IMR-90 (cell line): Measurements from ENCODE around the gene RSPH9. TPM values are rescaled to one million over a fixed set of nuclear protein-coding genes. Genes with fewer than 3 reads are reported as not detected.

Experiments used
- ATAC-seq: fragments of 200-7000 bp; cut with Tn5 transposase; 2 replicates; pipeline ENCODE4 v1.9.1; 2020; ENCODE audit warnings: low read depth, mild to moderate bottlenecking, moderate library complexity
- BruUV-seq: library from RNA; stranded (reverse); fragments of 400-500 nt; replicated peaks from 2 replicates; lab custom pipeline; 2021; lab: Mats Ljungman, UMichigan
- CTCF ChIA-PET: fragments of 300-600 bp; formaldehyde crosslinking; extraction: SDS; loops from one replicate; lab custom pipeline; 2021; ENCODE audit warnings: antibody characterized with exemption; lab: Yijun Ruan, JAX
- POLR2A ChIA-PET: fragments of 300-600 bp; sonication (Branson Sonifier 250); formaldehyde crosslinking; loops from one replicate; lab custom pipeline; 2022; ENCODE audit warnings: antibody characterized with exemption; ENCODE audit not compliant: unreplicated experiment; lab: Charles Lee
- DNase-seq: peaks from one replicate; pipeline ENCODE4 v3.0.0; 2013
- H2AFZ ChIP-seq: replicated peaks from 2 replicates; pipeline ENCODE3; 2013; ENCODE audit warnings: low read length, mild to moderate bottlenecking; ENCODE audit not compliant: poor library complexity
- H2AK5ac ChIP-seq: 2 replicates; pipeline ENCODE4 v1.6.1; 2013; ENCODE audit warnings: low read depth, low read length, inconsistent platforms
- H2AK9ac ChIP-seq: replicated peaks from 2 replicates; pipeline ENCODE3; 2013; ENCODE audit warnings: mild to moderate bottlenecking, low read depth, low read length, moderate library complexity; ENCODE audit not compliant: poor library complexity
- H2BK120ac ChIP-seq: 2 replicates; pipeline ENCODE4 v1.6.1; 2013; ENCODE audit warnings: low read depth, low read length, inconsistent platforms
- H2BK15ac ChIP-seq: 3 replicates; pipeline ENCODE4 v1.6.1; 2013; ENCODE audit warnings: low read depth, low read length, inconsistent platforms
- H2BK20ac ChIP-seq: 2 replicates; pipeline ENCODE4 v1.6.1; 2013; ENCODE audit warnings: low read depth, mild to moderate bottlenecking, inconsistent platforms, low read length, moderate library complexity
- H2BK5ac ChIP-seq: 2 replicates; pipeline ENCODE4 v1.6.1; 2013; ENCODE audit warnings: mild to moderate bottlenecking, low read depth, low read length, inconsistent platforms; ENCODE audit not compliant: poor library complexity, severe bottlenecking
- H3K14ac ChIP-seq: replicated peaks from 2 replicates; pipeline ENCODE4 v1.6.1; 2013; ENCODE audit warnings: low read depth, low read length, inconsistent platforms
- H3K18ac ChIP-seq: 2 replicates; pipeline ENCODE4 v1.6.1; 2013; ENCODE audit warnings: low read depth, low read length, control low read depth
- H3K23ac ChIP-seq: 2 replicates; pipeline ENCODE4 v1.6.1; 2013; ENCODE audit warnings: low read depth, low read length, inconsistent platforms
- H3K27ac ChIP-seq: 2 replicates; pipeline ENCODE4 v1.5.1; 2013; ENCODE audit warnings: mild to moderate bottlenecking, control low read depth, low read length; ENCODE audit not compliant: insufficient read depth
- H3K27me3 ChIP-seq: 2 replicates; pipeline ENCODE4 v1.6.1; 2013; ENCODE audit warnings: low read length; ENCODE audit not compliant: control insufficient read depth, insufficient read depth
- H3K36me3 ChIP-seq: 2 replicates; pipeline ENCODE4 v1.6.1; 2013; ENCODE audit warnings: low read length, mixed read lengths; ENCODE audit not compliant: control insufficient read depth, insufficient read depth
- H3K4ac ChIP-seq: 2 replicates; pipeline ENCODE4 v1.6.1; 2013; ENCODE audit warnings: low read depth, low read length, inconsistent platforms
- H3K4me1 ChIP-seq: 2 replicates; pipeline ENCODE4 v1.6.1; 2013; ENCODE audit warnings: low read length, mixed read lengths; ENCODE audit not compliant: control insufficient read depth, insufficient read depth
- H3K4me2 ChIP-seq: 2 replicates; pipeline ENCODE4 v1.6.1; 2013; ENCODE audit warnings: low read depth, mild to moderate bottlenecking, control low read depth, low read length, moderate library complexity
- H3K4me3 ChIP-seq: 2 replicates; pipeline ENCODE4 v1.5.1; 2013; ENCODE audit warnings: low read depth, mild to moderate bottlenecking, control low read depth, low read length, moderate library complexity; ENCODE audit not compliant: insufficient read depth
- H3K56ac ChIP-seq: 2 replicates; pipeline ENCODE4 v1.6.1; 2013; ENCODE audit warnings: low read length, inconsistent platforms; ENCODE audit not compliant: insufficient read depth; ENCODE audit errors: extremely low read depth
- H3K79me1 ChIP-seq, 2 experiments: 2 replicates each; pipeline ENCODE4 v1.6.1; 2013; ENCODE audit warnings: low read length in 2 of 2, inconsistent platforms in 1 of 2, low read depth in 1 of 2
- H3K9ac ChIP-seq: 2 replicates; pipeline ENCODE4 v1.6.1; 2013; ENCODE audit warnings: low read depth, low read length, control low read depth
- H3K9me1 ChIP-seq: 2 replicates; pipeline ENCODE4 v1.6.1; 2013; ENCODE audit warnings: low read length, inconsistent platforms; ENCODE audit not compliant: insufficient read depth
- H3K9me3 ChIP-seq: 2 replicates; pipeline ENCODE4 v1.6.1; 2013; ENCODE audit warnings: low read length; ENCODE audit not compliant: control insufficient read depth, insufficient read depth
- H4K20me1 ChIP-seq: 2 replicates; pipeline ENCODE4 v1.6.1; 2013; ENCODE audit warnings: low read length, inconsistent platforms; ENCODE audit not compliant: insufficient read depth
- H4K5ac ChIP-seq: 2 replicates; pipeline ENCODE4 v1.6.1; 2013; ENCODE audit warnings: mild to moderate bottlenecking, low read depth, low read length, control low read depth
- H4K8ac ChIP-seq, 2 experiments: 2 replicates each; pipeline ENCODE4 v1.6.1; 2013; ENCODE audit warnings: low read depth in 2 of 2, low read length in 2 of 2, control low read depth in 1 of 2, inconsistent platforms in 1 of 2
- H4K91ac ChIP-seq: 2 replicates; pipeline ENCODE4 v1.6.1; 2013; ENCODE audit warnings: low read depth, low read length, inconsistent platforms; ENCODE audit not compliant: insufficient read depth
- CEBPB ChIP-seq: IDR thresholded peaks from 2 replicates; pipeline ENCODE4 v1.6.1; 2012; ENCODE audit warnings: low read depth, low read length, improper control_type of control experiment
- CHD1 ChIP-seq: IDR thresholded peaks from 2 replicates; pipeline ENCODE4 v1.6.1; 2012; ENCODE audit warnings: low read depth, low read length, improper control_type of control experiment
- CTCF ChIP-seq: conservative IDR thresholded peaks from 2 replicates; pipeline ENCODE4 v1.5.1; 2012; ENCODE audit warnings: mild to moderate bottlenecking, low read depth, low read length, improper control_type of control experiment
- ELK1 ChIP-seq: fragments of 150-350 bp; IDR thresholded peaks from 2 replicates; pipeline ENCODE4 v1.6.1; 2016; ENCODE audit warnings: low read depth, mild to moderate bottlenecking, low read length, moderate library complexity, borderline replicate concordance
- FOS ChIP-seq: fragments of 150-350 bp; IDR thresholded peaks from 2 replicates; pipeline ENCODE4 v1.6.1; 2016; ENCODE audit warnings: low read depth, low read length
- MAZ ChIP-seq: IDR thresholded peaks from 2 replicates; pipeline ENCODE4 v1.6.1; 2012; ENCODE audit warnings: low read depth, mild to moderate bottlenecking, low read length, improper control_type of control experiment, moderate library complexity, borderline replicate concordance
- NFE2L2 ChIP-seq: fragments of 150-350 bp; IDR thresholded peaks from 2 replicates; pipeline ENCODE4 v1.6.1; 2016; ENCODE audit warnings: low read depth, mild to moderate bottlenecking, low read length
- POLR2A ChIP-seq: IDR thresholded peaks from 2 replicates; pipeline ENCODE4 v1.6.1; 2012; ENCODE audit warnings: mild to moderate bottlenecking, low read depth, low read length
- RCOR1 ChIP-seq: IDR thresholded peaks from 2 replicates; pipeline ENCODE4 v1.6.1; 2012; ENCODE audit warnings: mild to moderate bottlenecking, low read length, improper control_type of control experiment; ENCODE audit not compliant: insufficient replicate concordance
- RFX5 ChIP-seq: IDR thresholded peaks from 2 replicates; pipeline ENCODE4 v1.8.0; 2012; ENCODE audit warnings: low read depth, mild to moderate bottlenecking, low read length, moderate library complexity
- WGBS, 2 experiments: methylation state at CpG; one replicate each; pipeline versions ENCODE4 v1.1.5 to v1.1.7; 2013; ENCODE audit warnings: missing lambda C conversion rate in 2 of 2; ENCODE audit not compliant: insufficient read length in 1 of 2; ENCODE audit errors: extremely low coverage in 2 of 2; 5-methylcytosine and 5-hydroxymethylcytosine counted together
- dilution Hi-C: fragments of 300-500 bp; cut with HindIII; formaldehyde crosslinking; loops from one replicate; pipeline ENCODE4 v1.14.3; 2018; ENCODE audit warnings: low sequenced_read_pairs; ENCODE audit not compliant: unreplicated experiment
- in situ Hi-C: fragments of 300-500 bp; cut with MboI; formaldehyde crosslinking; loops from 3 replicates; pipeline ENCODE4 v1.14.3; 2019; ENCODE audit warnings: low sequenced_read_pairs, inconsistent platforms, mixed read lengths
- intact Hi-C: fragments of 100-400 bp; cut with micrococcal nuclease; formaldehyde crosslinking; loops from 2 replicates; pipeline ENCODE4 v1.10.0; 2022
- polyA plus RNA-seq, 3 experiments: library from polyadenylated mRNA; depleted of rRNA; stranded (reverse); fragments of >200 nt; gene quantifications; 2 replicates each; pipeline ENCODE4 v1.2.3, GENCODE V29; 2012; ENCODE audit warnings: low replicate concordance in 1 of 3
- total RNA-seq: library from RNA; depleted of rRNA; stranded (reverse); fragments of >200 nt; gene quantifications from 2 replicates; pipeline ENCODE4 v1.2.3, GENCODE V29; 2012

Gene RSPH9
- total and polyA plus RNA-seq, 2 of the 4 experiments (the other 2 are of a cell fraction), result 0.18 to 0.21 TPM

GRCh38 chr6:43707767-43708166 lies 62.9 kb downstream of the RSPH9 start:
- Histone ChIP-seq H2BK15ac (no peak overlapping the region), H2AFZ (no peak overlapping the region), H3K4me3 (no peak overlapping the region), H2AK9ac (no peak overlapping the region), H4K5ac (no peak overlapping the region; the same call in 1 of the 2 replicates), H3K9me1 (peaks cover 12% of the 10 kb centered on the region), H3K27me3 (peaks cover 7% of the 10 kb centered on the region), H3K4me1 (peaks cover 22% of the 10 kb centered on the region), H3K27ac (no peak overlapping the region), H3K23ac (no peak overlapping the region), H3K4me2 (no peak overlapping the region), H3K79me1 (no peaks in the 10 kb centered on the region), H2BK20ac (no peak overlapping the region), H3K18ac (no peak overlapping the region; the same call in 1 of the 2 replicates), H2BK120ac (no peak overlapping the region), H3K9me3 (no peaks in the 10 kb centered on the region), H2AK5ac (no peak overlapping the region; the same call in 1 of the 2 replicates), H3K4ac (no peak overlapping the region), H4K8ac (no peak overlapping the region), H4K20me1 (no peaks in the 10 kb centered on the region), H3K9ac (no peak overlapping the region), H2BK5ac (no peak overlapping the region), H3K56ac (no peak overlapping the region), H3K36me3 (no peaks in the 10 kb centered on the region), H4K91ac (no peak overlapping the region), H3K14ac (no peak overlapping the region)
- no peak for ATAC-seq
- intact Hi-C loops, result no loop called here
- TF ChIP-seq RFX5, result no peak
- TF ChIP-seq FOS, result no peak
- TF ChIP-seq RCOR1, result no peak
- no peak for TF ChIP-seq POLR2A
- no peak for TF ChIP-seq CEBPB
- TF ChIP-seq CHD1, result no peak
- TF ChIP-seq MAZ, result no peak
- TF ChIP-seq ELK1, result no peak
- TF ChIP-seq CTCF, result no peak
- TF ChIP-seq NFE2L2, result no peak
- no peak for DNase-seq
- WGBS, 2 experiments, result no CpG with 5 or more reads among the region's 1 CpG
- dilution Hi-C loops, result no loop called here
- ChIA-PET POLR2A (no interaction called here), CTCF (no interaction called here)
- BruUV-seq, result no TSS peak
- in situ Hi-C loops, result no loop called here
